K562 (cell line): ENCODE results near the gene ODAPH. TPM values are rescaled to one million over a fixed set of nuclear protein-coding genes. Genes with fewer than 3 reads are reported as not detected.
"Not testable (repeated sequence)": the region's sequence is repeated elsewhere in the genome, so short reads cannot be mapped to it uniquely, and the experiment has no call there.

Source experiments
- ATAC-seq: fragments of 200-7000 bp; cut with Tn5 transposase; 3 replicates; pipeline ENCODE4 v1.9.1; 2020; ENCODE audit warnings: moderate library complexity
- BruUV-seq: library from RNA; stranded (reverse); fragments of 400-500 nt; replicated peaks from 2 replicates; lab custom pipeline; 2021; lab: Mats Ljungman, UMichigan
- CTCF ChIA-PET: fragments of 300-600 bp; formaldehyde crosslinking; extraction: SDS; loops from one replicate; lab custom pipeline; 2021; ENCODE audit warnings: low intra/inter-chr PET ratio; lab: Yijun Ruan, JAX
- POLR2A ChIA-PET: fragments of 300-600, 350-650 bp; sonication (Branson Sonifier 250); formaldehyde crosslinking; extraction: SDS; loops from one replicate; lab custom pipeline; 2021; ENCODE audit warnings: antibody characterized with exemption, inconsistent platforms; lab: Yijun Ruan, JAX
- DNase-seq, 4 experiments: peaks; one replicate each; pipeline versions ENCODE4 v3.0.0 to v3.0.0-alpha.2; 2011 to 2018; ENCODE audit warnings: low spot score in 3 of 4, mixed read lengths in 3 of 4; ENCODE audit errors: extremely low read depth in 1 of 4
- FAIRE-seq: peaks from 2 replicates; lab custom pipeline; 2011; peaks lifted over from hg19 to GRCh38; lab: Jason Lieb, UNC
- H2AFZ ChIP-seq: 2 replicates; pipeline ENCODE4 v1.6.0; 2011; ENCODE audit warnings: low read depth, low read length, control low read depth, inconsistent platforms
- H3K27ac ChIP-seq: fragments of 200-600 bp; 3 replicates; pipeline ENCODE4 v1.8.0; 2011; ENCODE audit warnings: low read depth, mild to moderate bottlenecking, control low read depth, inconsistent platforms, low read length, moderate library complexity, mixed read lengths; ENCODE audit errors: extremely low read depth
- H3K27me3 ChIP-seq, 2 experiments: fragments of 300-600 bp in 1 of 2; 2 replicates in 1 of 2; 3 replicates in 1 of 2; pipeline versions ENCODE4 v1.6.0 to v1.8.0; 2011; ENCODE audit warnings: inconsistent platforms in 2 of 2, low read length in 2 of 2, mild to moderate bottlenecking in 1 of 2, mixed read lengths in 1 of 2, moderate library complexity in 1 of 2; ENCODE audit not compliant: control insufficient read depth in 2 of 2, insufficient read depth in 2 of 2
- H3K36me3 ChIP-seq: fragments of 300-600 bp; 3 replicates; pipeline ENCODE4 v1.8.0; 2011; ENCODE audit warnings: mild to moderate bottlenecking, low read length, inconsistent platforms; ENCODE audit not compliant: control insufficient read depth, insufficient read depth
- H3K4me1 ChIP-seq, 2 experiments: fragments of 200-600 bp in 1 of 2; replicated peaks in 1 of 2; 2 replicates in 1 of 2; 3 replicates in 1 of 2; pipeline versions ENCODE4 v1.5.1 to v1.8.0; 2011; ENCODE audit warnings: inconsistent platforms in 2 of 2, low read length in 2 of 2, mild to moderate bottlenecking in 1 of 2, mixed read lengths in 1 of 2, moderate library complexity in 1 of 2; ENCODE audit not compliant: control insufficient read depth in 2 of 2, insufficient read depth in 2 of 2
- H3K4me2 ChIP-seq: 2 replicates; pipeline ENCODE4 v1.6.1; 2011; ENCODE audit warnings: low read length, control low read depth, inconsistent platforms, mixed read lengths; ENCODE audit not compliant: insufficient read depth
- H3K4me3 ChIP-seq: fragments of 200-600 bp; sonication (generic), shearing (Covaris generic); 2 replicates; pipeline ENCODE4 v1.5.1; 2016; ENCODE audit warnings: control low read depth, inconsistent platforms
- H3K79me2 ChIP-seq: fragments of 200-600 bp; 3 replicates; pipeline ENCODE4 v1.8.0; 2011; ENCODE audit warnings: low read length, inconsistent platforms; ENCODE audit not compliant: control insufficient read depth, insufficient read depth
- H3K9ac ChIP-seq, 2 experiments: 2 replicates each; pipeline versions ENCODE4 v1.6.0 to v1.6.1; 2011; ENCODE audit warnings: low read depth in 2 of 2, low read length in 2 of 2, control low read depth in 1 of 2, inconsistent platforms in 1 of 2, mild to moderate bottlenecking in 1 of 2, mixed read lengths in 1 of 2; ENCODE audit not compliant: insufficient read depth in 1 of 2
- H3K9me1 ChIP-seq: one replicate; pipeline ENCODE4 v1.6.0; 2011; ENCODE audit warnings: inconsistent platforms, mild to moderate bottlenecking, low read length, moderate library complexity; ENCODE audit not compliant: control insufficient read depth, insufficient read depth
- H3K9me3 ChIP-seq: replicated peaks from 2 replicates; pipeline ENCODE4 v1.5.1; 2011; ENCODE audit warnings: low read depth, low read length, inconsistent platforms; ENCODE audit not compliant: control insufficient read depth, insufficient read depth
- H4K20me1 ChIP-seq: replicated peaks from 2 replicates; pipeline ENCODE4 v1.6.1; 2011; ENCODE audit warnings: low read length, inconsistent platforms, mixed read lengths; ENCODE audit not compliant: control insufficient read depth, insufficient read depth
- BCOR ChIP-seq: fragments of 450-650 bp; IDR thresholded peaks from 2 replicates; pipeline ENCODE4 v1.6.1; 2016
- KDM1A ChIP-seq, 2 experiments: fragments of 450-650 bp; IDR thresholded peaks; 2 replicates each; pipeline ENCODE4 v1.6.1; 2016; ENCODE audit warnings: mild to moderate bottlenecking in 2 of 2
- ZNF146 ChIP-seq: IDR thresholded peaks from one replicate; pipeline ENCODE4 v1.6.1; 2018; ENCODE audit warnings: missing compliant biosample characterization; ENCODE audit not compliant: unreplicated experiment
- ZNF431 ChIP-seq: sonication (generic); formaldehyde crosslinking; IDR thresholded peaks from 2 replicates; pipeline ENCODE4 v1.8.0; 2022; ENCODE audit warnings: mild to moderate bottlenecking, missing genetic modification reagents
- ZNF707 ChIP-seq: fragments of 250-450 bp; sonication (Bioruptor Pico); conservative IDR thresholded peaks from 2 replicates; pipeline ENCODE4 v1.8.0; 2022; ENCODE audit warnings: inconsistent platforms, mild to moderate bottlenecking, moderate library complexity
- WGBS: fragments of 100-300 bp; shearing (Covaris generic); methylation state at CpG from one replicate; pipeline ENCODE4 v1.1.6; 2016; ENCODE audit warnings: low coverage, mixed read lengths; ENCODE audit not compliant: insufficient coverage; ENCODE audit errors: missing lambda C conversion rate; 5-methylcytosine and 5-hydroxymethylcytosine counted together
- in situ Hi-C: fragments of 300-500 bp; cut with MboI; formaldehyde crosslinking; loops from 4 replicates; pipeline ENCODE4 v1.15.0; 2018; ENCODE audit warnings: inconsistent platforms, mixed read lengths
- intact Hi-C: fragments of 100-400 bp; cut with micrococcal nuclease; formaldehyde crosslinking; loops from 2 replicates; pipeline ENCODE4 v1.14.2; 2022
- polyA plus RNA-seq, 8 experiments: library from polyadenylated mRNA; depleted of rRNA in 4 of 8; stranded (reverse) in 5 of 8; unstranded in 3 of 8; fragments of >200 nt; fragmentation: Nextera tagmentation in 2 of 8; fragmentation: Illumina TruSeq in 1 of 8; extraction: Ambion mirVana in 2 of 8; extraction: Trizol in 1 of 8; gene quantifications; 2 replicates each; pipeline versions ENCODE4 v1.2.1 to v1.2.3, GENCODE V29; 2011 to 2014; ENCODE audit warnings: inconsistent platforms in 1 of 8, missing spikeins in 1 of 8
- total RNA-seq, 7 experiments: library from RNA; depleted of rRNA in 6 of 7; stranded (reverse); fragments of >200 nt in 6 of 7; fragmentation: Illumina TruSeq in 2 of 7; extraction: Trizol in 2 of 7; gene quantifications; 2 replicates each; pipeline versions ENCODE4 v1.2.1 to v1.2.3, GENCODE V29; 2011 to 2021; ENCODE audit warnings: low replicate concordance in 1 of 7

Gene ODAPH
- total and polyA plus RNA-seq, 9 of the 15 experiments (the other 6 are each of a cell fraction or from before 2014, with no cell fraction given): not detected

GRCh38 chr4:75533339-75533887, 22.5 kb upstream of the ODAPH start:
- CTCF ChIA-PET, H3K9me3 ChIP-seq, DNase-seq, H2AFZ ChIP-seq, H3K27ac ChIP-seq, H3K4me1 ChIP-seq, H3K9ac ChIP-seq, FAIRE-seq: not testable (repeated sequence)
- POLR2A ChIA-PET: interaction anchor here (0.7 kb wide), 1 partner anchor 18 kb away, joined by 3 read pairs; no protein-coding TSS in a partner anchor
- TF ChIP-seq ZNF431 (CRISPR knock-in tag): peak; percentile 95
- peak; percentile 87 for TF ChIP-seq ZNF707 (CRISPR knock-in tag)
- TF ChIP-seq, all 486 proteins: peak for 2; not testable (repeated sequence) for 484
- H3K4me3 ChIP-seq, ATAC-seq, H3K27me3 ChIP-seq, H3K4me2 ChIP-seq, H4K20me1 ChIP-seq, intact Hi-C loops, BruUV-seq, in situ Hi-C loops, H3K9me1 ChIP-seq, H3K79me2 ChIP-seq: not testable (repeated sequence)
- WGBS: 96% methylated on average over 3 of the region's 4 CpGs
- peaks cover 28% of the 10 kb centered on the region for H3K36me3 ChIP-seq

- H3K9ac ChIP-seq, H3K27me3 ChIP-seq, H3K4me2 ChIP-seq, H4K20me1 ChIP-seq, H3K79me2 ChIP-seq, FAIRE-seq, H3K9me1 ChIP-seq, ATAC-seq, POLR2A ChIA-PET, H3K4me1 ChIP-seq, H3K4me3 ChIP-seq, CTCF ChIA-PET, in situ Hi-C loops, DNase-seq, BruUV-seq, H3K9me3 ChIP-seq, intact Hi-C loops, H3K27ac ChIP-seq, H2AFZ ChIP-seq: not testable (repeated sequence)
- H3K36me3 ChIP-seq: peaks cover 25% of the 10 kb centered on the region
- TF ChIP-seq BCOR (peak; percentile 55; the same call in 1 of the 2 replicates), ZNF146 (peak; percentile 18), KDM1A (IDR thresholded peaks at IDR 0.05) (peak in 1 of 2 experiments; percentile 28; a peak in 1 of 4 replicates)
These were observed 21.9 kb upstream of the ODAPH start for GRCh38 chr4:75533926-75534325.
